Activated CD4-positive, alpha-beta T cell treated with anti-CD3 and anti-CD28 coated beads, Interleukin-2, amount 10 ng/mL, durations not matched to agents 7 days and 5 days (primary cell): ENCODE measurements around the gene AP1M1. TPM values are rescaled to one million over a fixed set of nuclear protein-coding genes. Genes with fewer than 3 reads are reported as not detected.

ENCODE experiments used
- CTCF ChIA-PET: fragments of 350-600 bp; sonication (Branson Sonifier 250); formaldehyde crosslinking; loops from one replicate; lab custom pipeline; 2021; ENCODE audit warnings: antibody characterized with exemption; lab: Charles Lee
- POLR2A ChIA-PET: fragments of 350-600 bp; sonication (Branson Sonifier 250); formaldehyde crosslinking; loops from one replicate; lab custom pipeline; 2021; ENCODE audit warnings: antibody characterized with exemption; lab: Charles Lee
- DNase-seq: peaks from one replicate; pipeline ENCODE4 v3.0.0-alpha.2; 2020
- H3K27ac Mint-ChIP-seq: one replicate; pipeline ENCODE4 v1.8.0; 2021; ENCODE audit warnings: mild to moderate bottlenecking, moderate library complexity, mixed read lengths
- H3K27me3 Mint-ChIP-seq: one replicate; pipeline ENCODE4 v1.8.0; 2021; ENCODE audit warnings: mixed read lengths
- H3K36me3 Mint-ChIP-seq: one replicate; pipeline ENCODE4 v1.8.0; 2021; ENCODE audit warnings: low read depth, mixed read lengths
- H3K4me1 Mint-ChIP-seq: one replicate; pipeline ENCODE4 v1.8.0; 2021; ENCODE audit warnings: mixed read lengths
- H3K4me3 Mint-ChIP-seq: one replicate; pipeline ENCODE4 v1.8.0; 2021; ENCODE audit warnings: mild to moderate bottlenecking, moderate library complexity, mixed read lengths
- H3K9me3 Mint-ChIP-seq: one replicate; pipeline ENCODE4 v1.8.0; 2021; ENCODE audit warnings: mixed read lengths
- total RNA-seq, 2 experiments: library from RNA; stranded (reverse); gene quantifications; one replicate each; pipeline ENCODE4 v1.2.3, GENCODE V29; 2021

Gene AP1M1
- total RNA-seq, 2 experiments from 2014 or later, result 129 to 150 TPM

- H3K27ac Mint-ChIP-seq, result no peak overlapping the region
- DNase-seq, result no peak
- H3K4me1 Mint-ChIP-seq, result peaks cover 20% of the 10 kb centered on the region
- ChIA-PET CTCF (interaction anchor here (1.0 kb wide), 1 partner anchor 100 kb away, joined by 6 read pairs; no protein-coding TSS in a partner anchor), POLR2A (no interaction called here)
- peaks cover 44% of the 10 kb centered on the region for H3K36me3 Mint-ChIP-seq
- H3K27me3 Mint-ChIP-seq, result no peaks in the 10 kb centered on the region
- H3K4me3 Mint-ChIP-seq, result no peak overlapping the region
- no peaks in the 10 kb centered on the region for H3K9me3 Mint-ChIP-seq
These were observed 7.5 kb upstream of the AP1M1 start for GRCh38 chr19:16190198-16190597.

DNA sequence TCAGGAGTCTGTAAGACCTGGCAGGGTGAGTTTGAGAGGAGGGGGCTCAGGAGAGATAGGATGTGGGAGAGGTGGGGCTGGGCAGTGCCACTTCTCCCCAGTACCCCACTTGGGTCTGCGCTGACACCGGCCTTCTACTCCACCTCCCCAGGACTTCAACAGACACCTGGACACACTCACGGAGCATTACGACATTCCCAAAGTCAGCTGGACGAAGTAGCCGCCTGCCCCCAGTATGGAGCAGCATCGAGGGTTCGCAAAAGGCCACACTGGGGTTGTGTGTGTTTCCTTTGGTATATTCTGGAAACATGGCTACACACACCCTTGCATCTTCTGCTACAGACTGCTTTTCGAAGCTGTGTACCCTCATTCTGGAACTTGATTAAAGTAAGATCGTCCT lies 7.0 kb upstream of the AP1M1 start:
- peaks cover 16% of the 10 kb centered on the region for H3K4me1 Mint-ChIP-seq
- H3K27ac Mint-ChIP-seq, result no peak overlapping the region
- peaks cover 41% of the 10 kb centered on the region for H3K36me3 Mint-ChIP-seq
- DNase-seq, result no peak
- ChIA-PET CTCF (no interaction called here), POLR2A (no interaction called here)
- H3K27me3 Mint-ChIP-seq, result no peaks in the 10 kb centered on the region
- H3K4me3 Mint-ChIP-seq, result no peak overlapping the region
- no peaks in the 10 kb centered on the region for H3K9me3 Mint-ChIP-seq

DNA sequence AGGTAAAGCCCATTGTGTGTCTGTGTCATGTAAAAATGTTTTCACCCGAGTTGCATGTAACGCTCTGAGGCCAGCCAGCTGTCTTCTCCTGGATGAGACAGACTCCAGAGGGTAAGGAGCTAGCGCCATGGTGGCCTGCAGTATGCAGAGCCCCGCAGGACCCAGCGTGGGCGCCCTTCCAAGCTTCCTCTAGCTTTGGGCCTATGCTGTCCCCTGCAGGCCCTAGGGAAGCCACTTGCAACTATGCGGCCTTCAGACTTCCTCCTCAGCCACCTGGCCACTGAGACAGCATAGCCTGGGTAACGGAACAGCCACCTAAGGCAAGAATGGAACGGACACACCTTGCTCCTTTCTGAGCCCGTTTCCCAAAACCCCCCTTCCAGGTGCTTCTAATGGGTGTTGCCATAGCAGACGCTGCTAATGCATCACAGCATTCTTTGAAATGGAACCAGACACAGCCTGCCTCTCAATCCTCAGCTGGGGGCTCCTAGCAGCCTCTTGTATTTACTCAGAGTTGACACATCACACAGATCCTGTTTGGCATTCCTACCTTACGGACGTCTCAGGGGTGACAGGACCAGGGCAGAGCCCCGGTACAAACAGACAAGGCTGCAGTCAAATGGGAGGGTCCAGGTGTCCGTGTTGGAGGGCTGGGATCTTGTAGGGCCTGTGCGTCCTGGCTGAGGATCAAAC lies 6.3 kb upstream of the AP1M1 start:
- CTCF ChIA-PET, result no interaction called here
- Mint-ChIP-seq H3K36me3 (peaks cover 41% of the 10 kb centered on the region), H3K27me3 (no peaks in the 10 kb centered on the region), H3K4me1 (peaks cover 15% of the 10 kb centered on the region), H3K9me3 (no peaks in the 10 kb centered on the region), H3K4me3 (no peak overlapping the region), H3K27ac (no peak overlapping the region)
- DNase-seq, result no peak
- POLR2A ChIA-PET, result no interaction called here

- H3K9me3 Mint-ChIP-seq, result no peaks in the 10 kb centered on the region
- ChIA-PET POLR2A (no interaction called here), CTCF (no interaction called here)
- no peaks in the 10 kb centered on the region for H3K27me3 Mint-ChIP-seq
- no peak for DNase-seq
- peaks cover 33% of the 10 kb centered on the region for H3K36me3 Mint-ChIP-seq
- H3K4me1 Mint-ChIP-seq, result peaks cover 13% of the 10 kb centered on the region
- no peak overlapping the region for H3K27ac Mint-ChIP-seq
- H3K4me3 Mint-ChIP-seq, result no peak overlapping the region
These were observed 4.2 kb upstream of the AP1M1 start for GRCh38 chr19:16193466-16193865.

DNA sequence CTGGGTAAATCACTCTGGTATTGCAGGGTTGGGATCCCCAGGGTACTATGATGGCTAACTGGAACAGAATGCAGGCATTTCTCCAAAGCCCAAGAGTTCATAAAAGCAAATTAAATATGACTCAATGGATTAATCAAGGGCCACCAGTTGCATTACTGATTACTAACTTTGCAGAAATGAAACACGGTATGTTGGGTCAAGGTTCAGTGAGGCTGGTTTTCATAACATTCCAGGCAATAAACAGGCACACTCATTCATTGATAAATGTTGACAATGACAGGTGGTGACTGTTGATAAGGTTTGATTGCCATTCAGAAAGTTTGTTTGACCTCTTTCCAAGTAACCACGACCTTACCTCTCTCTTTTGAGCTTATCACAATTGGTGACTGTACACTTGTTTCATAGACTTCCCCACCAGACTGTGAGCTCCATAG lies 506 bp upstream of the AP1M1 start:
- H3K27ac Mint-ChIP-seq, result peak overlapping the region; percentile 92

DNA sequence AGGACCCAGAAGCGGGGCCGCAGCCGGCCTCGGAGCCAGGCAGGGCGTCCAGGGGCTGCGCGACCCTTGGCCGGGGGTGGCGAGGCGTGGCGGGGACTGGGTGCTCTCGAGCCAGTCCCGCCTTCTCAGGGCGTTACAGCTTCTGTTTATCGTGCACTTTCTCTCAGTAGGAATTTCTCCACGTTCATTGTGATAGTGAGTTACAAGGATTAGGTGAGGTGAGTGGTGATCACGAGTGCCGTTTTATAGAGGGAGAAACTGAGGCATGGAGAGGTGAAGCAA lies 600 bp downstream of the AP1M1 start:
- Mint-ChIP-seq H3K27ac (peak overlapping the region; percentile 68), H3K4me3 (peak overlapping the region; percentile 93), H3K9me3 (no peaks in the 10 kb centered on the region), H3K36me3 (peaks cover 41% of the 10 kb centered on the region), H3K4me1 (peaks cover 50% of the 10 kb centered on the region), H3K27me3 (no peaks in the 10 kb centered on the region)
- CTCF ChIA-PET, result interaction anchor here (1.0 to 1.4 kb wide), 3 partner anchors 13 to 188 kb away, joined by 4 to 6 read pairs (median 5); partner anchors contain the start of gene FAM32A
- no peak for DNase-seq
- POLR2A ChIA-PET, result interaction anchor here (1.2 kb wide), 1 partner anchor 13 kb away, joined by 6 read pairs; the partner anchor contains the start of gene FAM32A

More for the DNA sequence above, 506 bp upstream of the AP1M1 start:
- Mint-ChIP-seq H3K36me3 (peaks cover 30% of the 10 kb centered on the region), H3K4me3 (peak overlapping the region; percentile 93), H3K9me3 (no peaks in the 10 kb centered on the region), H3K27me3 (no peaks in the 10 kb centered on the region), H3K4me1 (peaks cover 40% of the 10 kb centered on the region)
- POLR2A ChIA-PET, result interaction anchor here (1.2 kb wide), 1 partner anchor 12 kb away, joined by 6 read pairs; the partner anchor contains the start of gene FAM32A
- CTCF ChIA-PET, result interaction anchor here (0.8 to 1.4 kb wide), 4 partner anchors 12 to 189 kb away, joined by 3 to 6 read pairs (median 4); partner anchors contain the start of gene FAM32A
- no peak for DNase-seq

DNA sequence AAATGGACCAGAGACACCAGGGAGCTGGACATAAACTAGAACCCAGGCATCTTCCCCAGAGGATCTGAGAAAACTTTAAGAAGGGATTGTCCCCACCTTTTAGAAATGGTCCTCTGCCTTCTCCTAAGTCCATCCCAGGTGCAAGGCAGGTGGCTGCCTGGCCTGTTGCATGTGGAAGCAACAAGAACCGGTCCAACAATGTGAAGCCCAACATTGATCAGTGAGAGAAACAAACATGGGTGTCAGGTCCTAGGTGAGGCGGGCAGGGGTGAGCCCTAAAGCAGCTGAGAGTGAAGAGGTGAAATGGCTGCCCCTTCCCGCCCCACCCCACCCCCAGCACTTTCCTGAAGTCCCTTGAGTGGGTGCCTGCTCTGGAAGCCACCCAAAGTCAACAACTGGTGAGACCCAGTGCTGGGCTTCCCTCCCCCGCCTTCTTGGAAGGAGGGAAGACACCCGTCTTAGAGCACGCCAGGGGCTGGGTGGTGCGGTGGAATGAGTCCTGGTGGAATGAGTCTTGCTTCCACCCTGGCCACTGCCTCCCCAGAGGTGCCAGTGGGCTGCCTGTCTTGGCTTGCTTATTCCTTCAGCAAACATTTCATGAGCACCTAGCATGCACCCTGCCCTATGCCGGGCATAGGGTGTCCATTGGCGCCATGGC lies 1.7 kb downstream of the AP1M1 start:
- Mint-ChIP-seq H3K27me3 (no peaks in the 10 kb centered on the region), H3K36me3 (peaks cover 42% of the 10 kb centered on the region), H3K27ac (peak overlapping the region; percentile 47), H3K4me3 (peak overlapping the region; percentile 93), H3K9me3 (no peaks in the 10 kb centered on the region), H3K4me1 (peaks cover 51% of the 10 kb centered on the region)
- ChIA-PET CTCF (interaction anchor here (1.0 to 1.6 kb wide), 2 partner anchors 14 to 183 kb away, joined by 4 to 6 read pairs; partner anchors contain the start of gene FAM32A), POLR2A (no interaction called here)
- no peak for DNase-seq

DNA sequence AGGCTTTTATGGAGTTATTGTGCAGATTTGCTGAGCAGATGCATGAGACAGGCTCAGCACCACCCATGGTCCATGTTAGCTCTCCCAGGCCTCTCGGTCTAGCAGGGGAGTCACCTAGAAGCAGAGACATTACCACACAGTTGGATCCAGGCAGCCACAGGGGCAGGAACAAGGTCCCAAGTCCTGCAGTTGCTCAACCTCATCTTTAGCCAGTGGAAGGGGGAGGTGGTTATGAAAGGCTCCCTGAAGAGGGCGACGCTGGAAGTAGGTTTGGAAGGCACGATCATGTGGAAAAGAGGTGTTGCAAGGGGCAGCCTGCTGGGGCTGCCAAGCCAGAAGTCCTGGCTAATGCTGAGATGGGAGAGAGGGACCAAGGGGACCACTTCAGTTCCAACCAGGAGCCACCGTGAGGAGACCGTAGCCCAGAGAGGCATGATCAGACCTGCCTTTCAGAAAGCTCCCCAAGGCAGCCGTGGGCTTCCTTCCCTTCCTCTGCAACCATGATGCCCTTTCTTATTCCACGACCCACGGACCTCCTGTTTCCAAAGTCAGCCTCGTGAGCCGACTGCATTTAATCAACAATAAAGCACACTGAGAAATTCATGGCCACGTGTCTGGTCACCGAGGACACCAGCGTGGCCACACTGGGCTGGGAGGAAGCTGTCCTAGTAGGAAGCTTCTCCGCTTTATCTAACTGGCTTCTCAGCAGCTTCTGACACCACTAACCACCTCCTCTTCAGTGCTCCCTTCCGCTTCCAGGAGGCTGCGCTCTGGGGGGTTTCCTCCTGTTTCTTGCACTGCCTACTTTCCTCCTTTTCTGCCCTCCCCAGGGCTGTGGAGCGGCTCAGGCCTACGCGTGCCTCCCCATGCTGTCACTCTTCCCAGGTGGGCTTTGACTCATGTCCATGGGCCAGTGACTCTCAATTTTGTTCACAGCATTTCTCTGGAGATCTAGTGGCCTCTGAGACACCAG lies 2.6 kb downstream of the AP1M1 start:
- Mint-ChIP-seq H3K36me3 (peaks cover 43% of the 10 kb centered on the region), H3K27ac (peak overlapping the region; percentile 64), H3K9me3 (no peaks in the 10 kb centered on the region), H3K4me3 (peak overlapping the region; percentile 7), H3K4me1 (peaks cover 51% of the 10 kb centered on the region), H3K27me3 (no peaks in the 10 kb centered on the region)
- ChIA-PET POLR2A (no interaction called here), CTCF (interaction anchor here (0.7 to 1.6 kb wide), 2 partner anchors 15 to 47 kb away, joined by 3 to 6 read pairs; partner anchors contain the start of gene FAM32A)
- DNase-seq, result no peak

DNA sequence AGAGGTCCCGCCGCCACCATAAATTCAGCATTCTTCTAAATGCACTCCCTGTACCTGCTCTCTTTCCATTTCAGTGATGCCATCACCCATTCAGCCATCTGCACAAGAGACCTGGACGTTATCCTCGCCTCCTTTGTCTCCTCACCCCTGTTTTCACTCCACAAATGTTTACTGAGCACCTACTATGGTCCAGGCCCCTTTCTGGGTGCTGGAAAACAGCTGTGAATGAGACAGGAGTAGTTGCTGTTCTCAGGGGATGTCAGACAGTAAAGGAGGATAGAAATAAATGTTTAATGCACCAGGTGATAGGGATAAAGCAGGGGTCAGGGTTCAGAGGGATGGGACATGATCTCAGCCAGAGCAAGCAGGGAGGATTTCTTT lies 3.3 kb downstream of the AP1M1 start:
- Mint-ChIP-seq H3K27ac (no peak overlapping the region), H3K4me3 (no peak overlapping the region), H3K4me1 (peaks cover 51% of the 10 kb centered on the region), H3K27me3 (no peaks in the 10 kb centered on the region), H3K9me3 (no peaks in the 10 kb centered on the region), H3K36me3 (peaks cover 43% of the 10 kb centered on the region)
- ChIA-PET CTCF (interaction anchor here (0.9 to 2.2 kb wide), 2 partner anchors 15 to 31 kb away, joined by 4 to 7 read pairs; partner anchors contain the start of gene FAM32A), POLR2A (no interaction called here)
- no peak for DNase-seq

DNA sequence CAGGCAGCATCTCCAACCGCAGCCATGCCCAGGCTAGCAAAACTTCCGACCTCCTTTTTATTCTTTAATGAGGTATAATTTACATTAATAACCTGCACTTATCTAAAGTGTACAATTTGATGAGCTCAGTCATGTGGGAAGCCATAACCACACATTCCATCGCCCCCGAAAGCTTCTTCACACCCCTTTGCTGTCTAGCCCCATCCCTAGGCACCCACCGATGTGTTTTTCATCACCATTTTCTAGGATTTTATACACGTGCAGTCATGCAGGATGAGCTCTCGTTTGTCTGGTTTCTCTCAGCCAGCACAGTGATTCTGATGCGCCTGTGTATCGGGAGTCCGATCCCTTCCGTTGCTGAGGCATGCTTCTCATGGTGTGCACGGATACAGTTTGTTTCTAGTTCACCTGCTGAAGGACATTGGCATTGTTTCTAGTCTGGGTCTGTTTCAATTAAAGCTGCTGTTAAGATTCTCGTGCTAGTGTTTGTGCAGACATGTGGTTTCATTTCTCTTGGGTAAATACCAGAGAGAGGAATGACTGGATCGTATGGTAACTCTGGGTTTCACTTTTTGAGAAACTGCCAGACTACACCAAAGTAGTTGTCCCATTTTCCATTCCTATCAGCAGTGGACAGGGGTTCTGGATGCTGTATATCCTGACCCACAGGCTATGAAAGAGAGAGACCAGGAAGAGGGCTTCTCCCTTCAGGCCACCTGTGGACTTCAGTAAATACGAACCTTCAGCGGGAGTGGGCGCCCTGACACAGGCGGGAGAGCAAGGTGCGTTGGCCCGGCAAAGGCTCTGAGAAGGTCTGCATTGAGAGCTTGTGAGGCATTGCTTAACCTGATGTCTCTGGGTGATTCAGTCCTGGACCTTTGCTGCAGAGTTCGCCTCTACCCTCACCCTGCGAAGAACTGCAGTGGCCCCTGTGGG lies 4.9 kb downstream of the AP1M1 start:
- H3K4me3 Mint-ChIP-seq, result no peak overlapping the region
- no peak overlapping the region for H3K27ac Mint-ChIP-seq
- H3K4me1 Mint-ChIP-seq, result peaks cover 47% of the 10 kb centered on the region
- ChIA-PET POLR2A (interaction anchor here (0.7 kb wide), 1 partner anchor 114 kb away, joined by 3 read pairs; no protein-coding TSS in a partner anchor), CTCF (interaction anchor here (1.5 to 2.2 kb wide), 2 partner anchors 8 to 17 kb away, joined by 3 to 7 read pairs; partner anchors contain the start of gene FAM32A)
- no peak for DNase-seq
- peaks cover 48% of the 10 kb centered on the region for H3K36me3 Mint-ChIP-seq
- no peaks in the 10 kb centered on the region for H3K27me3 Mint-ChIP-seq
- no peaks in the 10 kb centered on the region for H3K9me3 Mint-ChIP-seq

- peaks cover 53% of the 10 kb centered on the region for H3K36me3 Mint-ChIP-seq
- no peak overlapping the region for H3K4me3 Mint-ChIP-seq
- CTCF ChIA-PET, result interaction anchor here (2.2 kb wide), 1 partner anchor 18 kb away, joined by 7 read pairs; the partner anchor contains the start of gene FAM32A
These were observed 5.7 kb downstream of the AP1M1 start for GRCh38 chr19:16203256-16204004.

More at GRCh38 chr19:16203256-16204004, 5.7 kb downstream of the AP1M1 start:
- POLR2A ChIA-PET, result interaction anchor here (0.5 kb wide), 1 partner anchor 1885 kb away, joined by 3 read pairs; no protein-coding TSS in a partner anchor
- Mint-ChIP-seq H3K27me3 (no peaks in the 10 kb centered on the region), H3K9me3 (no peaks in the 10 kb centered on the region), H3K27ac (peak overlapping the region; percentile 57), H3K4me1 (peaks cover 48% of the 10 kb centered on the region)
- DNase-seq, result no peak
